CD4-positive, alpha-beta T cell treated with Interleukin-4 for 4 hours (primary cell): Measurements from ENCODE around the gene JUP.
"Not testable (repeated sequence)": the region's sequence is repeated elsewhere in the genome, so short reads cannot be mapped to it uniquely, and the experiment has no call there.

ENCODE experiments used
- DNase-seq: peaks from one replicate; pipeline ENCODE4 v3.0.0-alpha.2; 2020

The JUP gene

GRCh38 chr17:41786227-41787020, at the start of gene JUP:
JUP (minus strand) TSS chr17:41786711; CDS start chr17:41771854, 14,857 bp downstream.
- peak; percentile 86 for DNase-seq

DNA sequence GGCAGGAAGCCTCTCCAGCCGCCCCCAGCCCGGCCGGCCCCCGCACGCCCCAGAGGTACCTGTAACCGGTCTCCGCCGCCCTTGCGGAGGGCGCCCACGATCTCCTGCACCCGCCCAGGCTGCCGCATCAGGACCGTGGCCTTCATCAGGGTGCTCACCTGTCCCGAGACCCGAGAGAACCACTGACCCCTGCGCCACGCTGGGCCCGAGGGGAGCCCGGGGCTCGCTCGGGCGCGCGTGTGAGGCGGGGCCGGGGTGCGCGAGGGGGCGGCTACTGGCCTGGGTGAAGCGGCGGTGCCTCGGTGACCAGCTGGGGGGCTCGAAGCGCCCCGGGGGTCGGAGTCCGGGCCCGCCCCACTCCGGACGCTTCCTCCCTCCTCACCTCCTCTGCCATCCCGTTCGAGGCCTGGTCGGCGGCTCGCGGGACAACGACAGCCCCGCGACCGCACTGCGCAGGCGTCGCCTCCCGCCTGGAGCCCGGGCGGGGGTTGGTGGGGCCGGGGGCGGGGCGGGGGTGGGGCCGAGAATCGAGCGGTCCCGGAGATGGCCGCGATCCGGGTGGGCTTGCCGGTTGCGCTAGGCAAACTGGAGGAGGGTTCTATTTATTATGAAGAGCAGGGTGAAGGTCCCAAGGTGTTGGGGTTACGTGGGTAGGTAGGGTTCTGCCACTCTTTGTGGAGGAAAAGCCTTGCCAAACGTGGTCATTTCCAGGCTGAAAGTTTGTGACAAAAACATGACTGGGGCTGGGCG, 49.5 kb upstream of the JUP start, which contains the start of gene NT5C3B:
Gene NT5C3B (minus strand): TSS at position 433 of the 750 bp plus-strand sequence. CDS start 39 bp downstream, at position 394.
- peak; percentile 14 for DNase-seq

DNA sequence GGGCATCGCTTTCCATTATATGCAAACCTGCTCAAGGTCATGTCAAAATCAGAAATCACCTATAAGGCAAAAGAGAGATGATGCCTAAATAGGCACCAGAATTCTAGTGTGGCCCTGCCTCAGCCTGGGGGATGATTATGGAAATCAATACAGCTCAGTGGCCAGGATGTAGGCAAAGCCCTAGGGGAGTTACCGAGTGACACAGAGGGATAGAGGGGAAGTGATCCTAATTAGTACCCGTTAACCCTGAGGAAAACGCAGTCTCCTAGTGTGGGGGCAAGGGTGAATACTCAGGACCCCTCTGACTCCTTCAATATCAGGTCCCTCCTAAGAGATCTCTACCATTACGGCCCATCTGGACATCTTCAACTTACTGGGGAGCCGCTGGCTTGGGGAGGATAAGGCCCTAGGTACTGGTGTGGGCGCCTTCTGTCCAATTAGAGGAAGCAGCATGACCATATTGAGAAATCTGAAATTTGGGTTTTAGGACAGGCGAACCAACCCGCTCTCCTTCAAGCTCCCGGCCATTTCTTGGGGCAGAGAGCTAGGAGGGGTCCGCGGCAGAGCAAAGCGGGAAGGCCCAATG, 48.8 kb upstream of the JUP start:
- DNase-seq, result no peak

- not testable (repeated sequence) for DNase-seq
These were observed 43.5 kb upstream of the JUP start for GRCh38 chr17:41829961-41830360.

- DNase-seq, result no peak
These were observed 38.8 kb upstream of the JUP start for GRCh38 chr17:41825175-41825845.

- DNase-seq, result no peak
These were observed 37.6 kb upstream of the JUP start for GRCh38 chr17:41824086-41824485.

DNA sequence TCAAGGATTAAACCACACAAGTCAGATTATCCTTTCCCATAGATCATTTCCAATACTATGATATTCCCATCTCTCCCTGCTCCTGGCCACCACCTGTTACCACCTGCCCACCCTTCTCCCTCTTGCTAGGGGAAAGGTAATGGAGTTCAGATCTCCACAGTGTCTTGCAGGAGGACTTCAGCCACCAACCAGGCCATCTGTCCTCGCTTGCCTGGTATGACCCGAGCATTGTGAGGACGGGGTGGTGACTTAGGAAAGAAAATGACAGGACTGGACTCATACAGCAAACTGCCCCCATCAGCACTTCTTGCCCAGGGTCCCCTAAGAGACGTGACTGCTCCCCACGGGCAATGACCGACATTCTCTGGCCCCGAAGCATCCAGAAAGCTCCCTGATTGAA, 37.1 kb upstream of the JUP start:
- no peak for DNase-seq

DNA sequence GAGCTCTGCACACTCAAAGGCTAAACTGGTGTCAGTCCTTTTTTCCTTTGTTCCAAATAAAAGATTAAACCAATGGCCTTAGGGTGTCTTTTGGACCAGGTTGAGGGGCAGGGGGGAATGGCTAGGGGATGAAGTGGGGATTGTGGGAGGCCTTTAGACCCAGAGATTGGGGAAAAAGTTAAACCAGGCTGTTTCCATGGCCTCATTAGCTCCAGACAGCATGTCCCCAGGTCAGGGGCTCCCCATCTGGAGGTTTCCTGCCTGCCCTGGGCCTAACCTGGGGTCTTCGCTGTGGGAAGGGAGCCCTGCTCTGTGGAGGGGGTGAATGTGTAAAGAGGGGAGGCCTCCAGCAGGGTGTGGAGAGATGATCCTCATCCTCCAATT, 36.6 kb upstream of the JUP start:
- DNase-seq, result no peak

DNA sequence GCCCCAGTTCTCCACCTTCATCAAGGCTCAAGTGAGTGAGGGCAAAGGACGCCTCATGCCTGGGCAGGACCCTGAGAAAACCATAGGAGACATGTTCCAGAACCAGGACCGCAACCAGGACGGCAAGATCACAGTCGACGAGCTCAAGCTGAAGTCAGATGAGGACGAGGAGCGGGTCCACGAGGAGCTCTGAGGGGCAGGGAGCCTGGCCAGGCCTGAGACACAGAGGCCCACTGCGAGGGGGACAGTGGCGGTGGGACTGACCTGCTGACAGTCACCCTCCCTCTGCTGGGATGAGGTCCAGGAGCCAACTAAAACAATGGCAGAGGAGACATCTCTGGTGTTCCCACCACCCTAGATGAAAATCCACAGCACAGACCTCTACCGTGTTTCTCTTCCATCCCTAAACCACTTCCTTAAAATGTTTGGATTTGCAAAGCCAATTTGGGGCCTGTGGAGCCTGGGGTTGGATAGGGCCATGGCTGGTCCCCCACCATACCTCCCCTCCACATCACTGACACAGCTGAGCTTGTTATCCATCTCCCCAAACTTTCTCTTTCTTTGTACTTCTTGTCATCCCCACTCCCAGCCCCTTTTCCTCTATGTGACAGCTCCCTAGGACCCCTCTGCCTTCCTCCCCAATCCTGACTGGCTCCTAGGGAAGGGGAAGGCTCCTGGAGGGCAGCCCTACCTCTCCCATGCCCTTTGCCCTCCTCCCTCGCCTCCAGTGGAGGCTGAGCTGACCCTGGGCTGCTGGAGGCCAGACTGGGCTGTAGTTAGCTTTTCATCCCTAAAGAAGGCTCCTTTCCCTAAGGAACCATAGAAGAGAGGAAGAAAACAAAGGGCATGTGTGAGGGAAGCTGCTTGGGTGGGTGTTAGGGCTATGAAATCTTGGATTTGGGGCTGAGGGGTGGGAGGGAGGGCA, 36.0 kb upstream of the JUP start:
- DNase-seq, result no peak

DNA sequence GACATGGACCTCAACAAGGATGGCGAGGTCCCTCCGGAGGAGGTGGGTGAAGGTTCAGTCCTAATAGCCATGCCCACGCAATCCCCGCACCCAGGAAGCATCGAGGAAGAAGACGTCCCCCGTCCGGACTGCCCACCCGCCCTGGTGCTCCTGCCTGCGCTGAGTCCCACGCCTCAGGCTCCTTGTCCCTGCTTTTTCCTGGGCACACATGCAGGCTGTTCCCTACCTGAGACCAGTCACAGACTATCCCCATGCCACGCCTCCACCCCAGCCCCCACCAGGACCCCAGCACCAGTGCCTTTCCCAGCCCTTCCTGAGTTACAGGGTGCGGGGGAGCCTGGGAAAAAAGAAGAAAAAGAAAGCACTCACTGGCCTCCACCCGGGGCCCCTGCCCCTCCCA, 35.3 kb upstream of the JUP start:
- DNase-seq, result no peak

GRCh38 chr17:41818024-41818423, 31.5 kb upstream of the JUP start:
- DNase-seq, result no peak

DNA sequence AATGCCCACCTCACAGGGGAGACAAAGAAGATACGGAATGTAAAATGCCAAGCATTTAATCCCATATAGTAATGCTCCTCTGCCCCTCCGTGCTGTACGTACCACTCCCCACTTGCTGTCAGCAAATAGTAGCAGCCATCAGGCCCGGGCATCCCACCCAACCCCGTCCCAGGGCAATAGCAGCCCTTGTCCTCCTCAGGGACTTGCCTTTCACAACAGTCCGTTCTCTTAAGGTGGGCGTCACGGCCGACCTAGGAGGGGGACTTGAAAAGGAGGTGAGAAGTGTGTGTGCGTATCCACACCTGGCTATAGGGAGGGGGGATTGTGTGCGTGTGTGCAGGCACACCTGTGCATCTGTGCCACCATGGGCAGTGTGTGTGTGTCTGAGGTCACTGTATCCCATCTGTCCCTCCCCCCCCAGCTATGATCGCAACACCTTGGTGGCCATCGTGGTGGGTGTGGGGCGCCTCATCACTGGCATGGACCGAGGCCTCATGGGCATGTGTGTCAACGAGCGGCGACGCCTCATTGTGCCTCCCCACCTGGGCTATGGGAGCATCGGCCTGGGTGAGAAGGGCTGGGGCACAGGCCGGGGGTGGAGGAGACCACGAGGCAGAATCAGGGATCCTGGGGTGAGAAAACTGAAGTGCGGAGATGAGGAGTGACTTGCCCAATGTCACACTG, 30.3 kb upstream of the JUP start:
- no peak for DNase-seq

DNA sequence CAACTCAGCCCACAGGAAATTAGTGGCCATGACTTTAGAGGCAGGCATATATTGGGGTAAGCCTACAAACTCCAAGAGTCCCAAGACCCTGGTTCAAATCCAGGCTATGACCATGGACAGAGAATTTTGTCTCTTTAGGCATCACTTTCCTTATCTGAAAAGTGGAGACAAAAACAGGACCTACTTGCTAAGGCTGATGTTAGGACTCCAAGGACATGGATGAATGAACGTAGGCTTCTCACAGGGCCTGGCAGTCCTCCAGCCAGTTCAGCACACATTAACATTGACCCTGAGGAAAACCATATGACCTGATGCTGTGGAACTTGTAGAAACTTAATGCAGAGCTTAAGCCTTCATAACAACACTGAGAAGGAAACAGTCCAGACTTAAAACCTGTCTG, 27.7 kb upstream of the JUP start:
- DNase-seq, result no peak

GRCh38 chr17:41813699-41814124, 27.2 kb upstream of the JUP start:
- no peak for DNase-seq

DNA sequence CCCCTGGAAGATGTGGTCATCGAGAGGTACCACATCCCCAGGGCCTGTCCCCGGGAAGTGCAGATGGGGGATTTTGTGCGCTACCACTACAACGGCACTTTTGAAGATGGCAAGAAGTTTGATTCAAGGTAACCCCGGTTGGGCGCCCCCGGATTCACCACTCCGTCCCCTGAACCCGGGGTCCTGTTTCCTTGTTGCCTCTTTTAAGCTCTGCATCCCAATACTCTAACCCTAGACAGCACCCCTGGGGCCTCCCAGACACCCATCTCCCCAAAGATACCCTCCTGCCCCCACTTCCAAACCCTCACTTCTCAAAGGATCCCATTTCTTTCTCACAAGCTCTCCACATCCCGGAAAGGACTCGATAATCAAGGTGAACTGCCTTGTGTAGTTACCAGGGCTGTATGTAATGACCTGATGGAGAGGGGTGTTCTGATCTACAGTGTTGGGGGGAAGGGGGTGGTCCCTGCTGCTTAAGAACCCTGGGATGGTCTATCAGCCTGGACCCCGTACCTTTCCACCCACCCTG, 26.7 kb upstream of the JUP start:
- no peak for DNase-seq

- DNase-seq, result peak; percentile 29
These were observed 26.1 kb upstream of the JUP start, which contains the start of gene FKBP10 for GRCh38 chr17:41812381-41813151. FKBP10 (plus strand) TSS chr17:41813004; CDS start chr17:41813035, 31 bp downstream.

DNA sequence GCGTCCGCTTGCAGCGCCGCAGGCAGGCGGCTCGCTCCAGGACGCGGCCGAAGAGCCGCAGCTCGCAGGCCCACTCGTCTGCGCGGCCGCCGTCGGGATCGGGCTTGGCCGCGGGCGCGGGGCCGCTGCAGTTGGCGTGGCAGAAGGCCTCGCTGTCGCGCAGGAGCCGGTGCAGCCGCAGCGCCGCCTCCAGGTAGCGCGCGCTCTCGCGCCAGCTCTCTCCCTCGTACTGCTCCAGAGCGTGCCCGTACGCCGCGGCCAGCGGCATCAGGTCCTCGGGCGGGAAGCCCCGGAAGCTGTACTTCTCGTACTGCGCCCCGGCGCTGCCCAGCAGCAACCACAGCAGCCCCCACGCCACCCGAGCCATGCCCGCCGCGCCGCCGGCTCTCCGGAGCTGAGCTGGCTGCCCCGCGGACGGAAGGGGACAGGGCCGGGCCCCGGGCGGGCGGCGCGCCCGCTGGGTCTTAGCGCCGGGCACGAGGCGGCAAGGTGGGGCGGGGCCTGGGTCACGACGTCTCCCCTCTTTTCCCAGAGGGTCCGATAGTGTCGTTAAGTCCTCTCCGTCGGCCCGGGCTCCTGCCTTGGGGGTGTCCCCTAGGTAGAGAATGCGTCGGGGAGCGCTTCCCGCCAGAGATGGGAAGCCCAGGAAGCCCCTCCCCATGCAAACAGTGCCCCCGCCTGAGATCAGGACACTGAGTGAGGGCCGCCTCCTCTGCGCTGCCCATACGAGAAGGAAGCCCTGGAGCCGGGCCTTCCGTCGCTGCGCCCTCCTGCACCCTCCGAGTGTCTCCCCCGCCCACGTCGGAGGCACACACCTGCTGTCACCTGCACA, 25.3 kb upstream of the JUP start, which contains the start of gene P3H4:
Gene P3H4 (minus strand): TSS at position 401 of the 832 bp plus-strand sequence. CDS start 34 bp downstream, at position 367.
- peak; percentile 66 for DNase-seq

DNA sequence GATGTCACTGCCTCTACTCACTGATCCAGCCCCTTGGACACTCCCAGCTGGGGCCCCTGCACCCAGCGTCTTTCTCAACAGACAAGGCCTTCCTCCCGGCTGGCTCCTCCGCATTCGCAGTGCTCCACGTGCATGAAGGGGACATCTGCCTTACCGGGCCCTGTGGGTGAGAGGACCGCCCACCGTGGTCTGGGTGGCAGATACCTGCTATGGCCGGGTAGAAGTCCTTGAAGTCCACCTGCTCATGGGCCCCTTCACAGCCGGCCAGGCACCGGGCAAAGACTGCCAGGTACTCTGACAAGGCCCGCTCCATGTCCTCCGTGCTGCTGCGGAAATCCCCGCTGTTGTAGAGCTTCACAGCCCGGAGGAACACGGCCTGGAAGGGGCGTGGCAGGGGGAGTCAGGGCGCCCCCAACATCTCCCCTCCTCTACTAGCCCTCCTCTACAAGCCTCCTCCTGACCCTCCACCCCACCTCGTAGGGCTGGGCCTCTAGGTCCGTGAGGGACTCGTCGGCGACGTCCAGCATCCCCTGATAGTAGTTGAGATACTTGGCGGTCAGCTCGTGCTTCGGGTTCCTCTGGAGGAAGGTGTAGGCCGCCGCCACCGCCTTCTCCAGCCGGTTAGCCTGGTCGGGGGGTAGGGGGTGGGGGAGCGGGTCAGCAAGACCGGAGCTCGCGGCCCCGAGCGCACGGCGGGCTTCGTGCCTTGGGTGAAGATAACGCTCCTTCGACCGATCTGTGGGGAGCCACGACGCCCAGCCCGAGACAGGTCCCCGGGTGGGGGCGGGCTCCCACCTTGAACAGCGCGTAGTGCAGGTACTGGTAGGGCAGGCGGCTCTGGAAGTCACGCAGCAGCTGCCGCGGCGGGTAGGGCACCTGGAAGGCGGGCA, 24.4 kb upstream of the JUP start:
- DNase-seq, result no peak
